ENCODE measurements around the gene TMEM60. TPM values are rescaled to one million over a fixed set of nuclear protein-coding genes. Genes with fewer than 3 reads are reported as not detected.

The TMEM60 gene
- total RNA-seq, 1 donor from 2014 or later, result 19.7 TPM

DNA sequence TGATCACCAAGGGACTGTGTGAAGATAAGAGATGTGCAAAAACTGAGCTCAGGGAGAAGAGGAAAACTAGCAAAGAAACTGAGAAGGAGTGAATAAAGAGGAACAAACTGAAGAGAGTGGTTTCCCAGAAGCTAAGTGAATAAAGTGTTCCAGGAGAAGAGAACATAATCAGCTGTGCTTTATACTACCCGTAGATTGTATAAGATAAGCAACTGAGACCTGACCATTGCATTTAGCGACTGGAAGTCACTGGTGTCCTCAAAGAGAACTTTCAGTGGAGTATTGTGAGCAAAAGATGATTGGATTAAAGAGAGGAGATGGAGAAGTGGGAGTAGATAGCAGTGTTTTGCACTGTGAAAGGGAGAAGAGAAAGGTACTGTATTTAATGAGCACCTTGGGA lies 14.9 kb upstream of the TMEM60 start:
- Mint-ChIP-seq H3K36me3 (ENCODE audit: unreplicated experiment) (peaks cover 15% of the 10 kb centered on the region), H3K27ac (ENCODE audit: unreplicated experiment) (no peak overlapping the region), H3K4me1 (ENCODE audit: unreplicated experiment) (peaks cover 7% of the 10 kb centered on the region), H3K4me3 (ENCODE audit: unreplicated experiment) (no peak overlapping the region), H3K9me3 (ENCODE audit: unreplicated experiment) (peaks cover 17% of the 10 kb centered on the region), H3K27me3 (ENCODE audit: unreplicated experiment) (no peaks in the 10 kb centered on the region)
- no peak for DNase-seq (ENCODE audit: extremely low spot score, unreplicated experiment)
- TF ChIP-seq, protein P1, sequence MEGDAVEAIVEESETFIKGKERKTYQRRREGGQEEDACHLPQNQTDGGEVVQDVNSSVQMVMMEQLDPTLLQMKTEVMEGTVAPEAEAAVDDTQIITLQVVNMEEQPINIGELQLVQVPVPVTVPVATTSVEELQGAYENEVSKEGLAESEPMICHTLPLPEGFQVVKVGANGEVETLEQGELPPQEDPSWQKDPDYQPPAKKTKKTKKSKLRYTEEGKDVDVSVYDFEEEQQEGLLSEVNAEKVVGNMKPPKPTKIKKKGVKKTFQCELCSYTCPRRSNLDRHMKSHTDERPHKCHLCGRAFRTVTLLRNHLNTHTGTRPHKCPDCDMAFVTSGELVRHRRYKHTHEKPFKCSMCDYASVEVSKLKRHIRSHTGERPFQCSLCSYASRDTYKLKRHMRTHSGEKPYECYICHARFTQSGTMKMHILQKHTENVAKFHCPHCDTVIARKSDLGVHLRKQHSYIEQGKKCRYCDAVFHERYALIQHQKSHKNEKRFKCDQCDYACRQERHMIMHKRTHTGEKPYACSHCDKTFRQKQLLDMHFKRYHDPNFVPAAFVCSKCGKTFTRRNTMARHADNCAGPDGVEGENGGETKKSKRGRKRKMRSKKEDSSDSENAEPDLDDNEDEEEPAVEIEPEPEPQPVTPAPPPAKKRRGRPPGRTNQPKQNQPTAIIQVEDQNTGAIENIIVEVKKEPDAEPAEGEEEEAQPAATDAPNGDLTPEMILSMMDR (IDR thresholded peaks at IDR 0.05), result no peak

DNA sequence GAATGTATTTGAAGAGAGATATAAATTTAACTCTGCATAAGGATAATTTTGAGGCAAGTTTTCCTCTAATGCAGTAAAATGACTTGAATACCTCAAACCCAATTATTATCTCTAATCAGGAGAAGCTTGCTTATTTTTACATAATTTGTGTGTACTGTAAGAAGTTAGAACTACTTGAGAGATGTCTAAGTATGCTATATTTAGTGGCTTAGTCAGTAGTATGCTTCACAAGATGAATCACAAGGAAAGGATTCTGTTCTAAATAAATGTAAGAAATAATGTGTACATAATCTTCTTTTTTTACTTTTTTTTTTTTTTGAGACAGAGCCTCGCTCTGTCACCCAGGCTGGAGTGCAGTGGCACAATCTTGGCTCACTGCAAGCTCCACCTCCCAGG lies 14.1 kb upstream of the TMEM60 start:
- Mint-ChIP-seq H3K36me3 (ENCODE audit: unreplicated experiment) (peaks cover 20% of the 10 kb centered on the region), H3K27ac (ENCODE audit: unreplicated experiment) (peak overlapping the region; percentile 3), H3K9me3 (ENCODE audit: unreplicated experiment) (peaks cover 24% of the 10 kb centered on the region), H3K27me3 (ENCODE audit: unreplicated experiment) (no peaks in the 10 kb centered on the region), H3K4me1 (ENCODE audit: unreplicated experiment) (peaks cover 7% of the 10 kb centered on the region), H3K4me3 (ENCODE audit: unreplicated experiment) (no peak overlapping the region)
- DNase-seq (ENCODE audit: extremely low spot score, unreplicated experiment), result no peak
- TF ChIP-seq, protein P1 (IDR thresholded peaks at IDR 0.05), result no peak

DNA sequence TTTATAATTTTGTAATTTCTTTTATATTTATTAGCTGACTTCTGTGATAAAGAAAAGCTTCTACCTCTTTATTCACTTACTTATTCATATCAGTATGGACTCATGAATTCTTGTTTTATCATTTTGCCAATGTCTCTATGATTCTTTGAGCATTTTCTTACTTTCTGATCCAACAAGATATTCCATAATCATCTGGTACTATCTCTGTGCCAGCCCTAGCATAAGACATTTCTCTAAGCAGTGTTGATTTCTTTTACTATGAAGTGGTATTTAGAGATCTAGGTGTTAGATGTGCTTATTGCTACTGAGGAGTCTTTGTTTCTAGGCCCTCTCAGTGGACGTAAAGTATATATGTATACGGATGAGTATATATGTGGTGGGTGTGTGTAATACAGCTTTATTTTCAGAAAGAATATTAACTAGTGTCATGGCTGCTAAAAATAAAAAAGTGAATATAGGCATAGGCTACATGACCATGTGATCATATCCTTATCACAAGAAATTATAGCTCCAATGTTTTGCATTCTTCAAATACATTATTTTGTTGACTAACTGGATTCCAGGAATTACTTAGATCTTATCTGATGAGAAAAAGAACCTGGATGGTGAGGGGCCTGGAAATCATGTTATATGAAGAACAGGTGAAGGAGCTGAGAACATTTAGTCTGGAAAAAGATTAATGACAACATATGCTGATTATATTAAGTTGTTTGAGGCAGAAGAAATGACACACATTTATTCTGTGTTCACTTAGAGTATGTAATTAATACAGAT lies 13.5 kb upstream of the TMEM60 start:
- Mint-ChIP-seq H3K9me3 (ENCODE audit: unreplicated experiment) (peaks cover 24% of the 10 kb centered on the region), H3K4me3 (ENCODE audit: unreplicated experiment) (no peak overlapping the region), H3K27me3 (ENCODE audit: unreplicated experiment) (no peaks in the 10 kb centered on the region), H3K36me3 (ENCODE audit: unreplicated experiment) (peaks cover 18% of the 10 kb centered on the region), H3K4me1 (ENCODE audit: unreplicated experiment) (peaks cover 7% of the 10 kb centered on the region), H3K27ac (ENCODE audit: unreplicated experiment) (peak overlapping the region; percentile 3)
- TF ChIP-seq, protein P1 (IDR thresholded peaks at IDR 0.05), result no peak
- DNase-seq (ENCODE audit: extremely low spot score, unreplicated experiment), result no peak

DNA sequence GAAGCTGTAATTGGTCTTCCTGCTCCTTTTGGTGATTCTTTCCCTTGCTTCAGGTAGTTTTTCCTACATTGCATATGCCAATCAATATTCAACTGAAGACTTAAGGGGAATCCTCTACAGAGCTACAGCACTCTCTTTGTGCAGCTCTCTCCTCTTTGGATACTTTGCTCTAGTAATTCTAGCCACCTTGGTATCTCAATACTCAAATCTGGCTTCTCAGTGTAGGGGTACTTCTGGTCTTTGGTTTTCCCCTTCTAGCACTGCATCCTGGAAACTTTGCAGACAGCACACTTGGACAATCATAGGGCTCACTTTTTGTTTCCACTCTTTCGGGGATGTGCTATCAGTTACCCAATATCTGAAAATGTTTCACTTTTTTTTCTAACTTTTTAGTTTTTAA lies 10.3 kb upstream of the TMEM60 start:
- Mint-ChIP-seq H3K4me1 (ENCODE audit: unreplicated experiment) (peaks cover 7% of the 10 kb centered on the region), H3K27ac (ENCODE audit: unreplicated experiment) (no peak overlapping the region)

DNA sequence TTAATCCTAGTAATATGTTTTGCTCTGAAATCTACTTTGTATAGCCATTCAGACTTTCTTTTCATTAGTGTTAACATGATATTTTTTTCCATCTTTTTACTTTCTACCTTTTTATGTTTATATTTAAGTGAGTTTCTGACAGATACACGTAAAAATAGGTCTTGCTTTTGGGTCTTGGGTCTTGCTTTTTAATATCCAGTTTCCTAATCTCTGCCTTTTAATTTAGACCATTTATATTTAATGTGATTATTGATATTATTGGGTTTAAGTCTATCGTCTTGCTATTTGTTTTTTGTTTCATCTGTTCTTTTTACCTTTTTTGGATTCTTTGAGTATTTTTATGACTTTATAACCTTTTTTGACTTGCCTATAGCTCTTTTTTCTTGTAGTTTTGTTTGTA lies 8.2 kb upstream of the TMEM60 start:
- no peak for DNase-seq (ENCODE audit: extremely low spot score, unreplicated experiment)
- peaks cover 26% of the 10 kb centered on the region for H3K36me3 Mint-ChIP-seq (ENCODE audit: unreplicated experiment)
- no peaks in the 10 kb centered on the region for H3K27me3 Mint-ChIP-seq (ENCODE audit: unreplicated experiment)
- H3K9me3 Mint-ChIP-seq (ENCODE audit: unreplicated experiment), result peaks cover 40% of the 10 kb centered on the region
- H3K4me3 Mint-ChIP-seq (ENCODE audit: unreplicated experiment), result no peak overlapping the region
- H3K27ac Mint-ChIP-seq (ENCODE audit: unreplicated experiment), result no peak overlapping the region
- TF ChIP-seq, protein P1 (IDR thresholded peaks at IDR 0.05), result no peak
- peaks cover 9% of the 10 kb centered on the region for H3K4me1 Mint-ChIP-seq (ENCODE audit: unreplicated experiment)

More for the DNA sequence above, 10.3 kb upstream of the TMEM60 start:
- peaks cover 40% of the 10 kb centered on the region for H3K9me3 Mint-ChIP-seq (ENCODE audit: unreplicated experiment)
- TF ChIP-seq, protein P1 (IDR thresholded peaks at IDR 0.05), result no peak
- H3K27me3 Mint-ChIP-seq (ENCODE audit: unreplicated experiment), result no peaks in the 10 kb centered on the region
- DNase-seq (ENCODE audit: extremely low spot score, unreplicated experiment), result no peak
- no peak overlapping the region for H3K4me3 Mint-ChIP-seq (ENCODE audit: unreplicated experiment)
- H3K36me3 Mint-ChIP-seq (ENCODE audit: unreplicated experiment), result peaks cover 26% of the 10 kb centered on the region

Measured in osteocyte (in vitro differentiated cells).